Esophagus muscularis mucosa (tissue), 4 donors: ENCODE measurements around the gene DHX58. TPM values are rescaled to one million over a fixed set of nuclear protein-coding genes. Genes with fewer than 3 reads are reported as not detected.

Experiments
- DNase-seq: peaks from one replicate; pipeline ENCODE4 v3.0.0-alpha.2; 2017; ENCODE audit errors: extremely low spot score
- H3K27ac ChIP-seq, 4 donors: fragments of 200-600 bp; sonication (generic); replicated peaks in 1 of 4; 1 replicate in 3 of 4; 2 replicates in 1 of 4; pipeline ENCODE4 v1.5.1; 2016 to 2019; ENCODE audit warnings: mild to moderate bottlenecking in 1 of 4
- H3K27me3 ChIP-seq, 4 donors: fragments of 200-600 bp; sonication (generic); one replicate each; pipeline versions ENCODE4 v1.5.1 to v1.6.0; 2016 to 2019
- H3K36me3 ChIP-seq, 4 donors: fragments of 200-600 bp; sonication (generic); one replicate each; pipeline ENCODE4 v1.5.1; 2016 to 2019
- H3K4me1 ChIP-seq, 4 donors: fragments of 200-600 bp; sonication (generic); one replicate each; pipeline ENCODE4 v1.5.1; 2016 to 2019
- H3K4me3 ChIP-seq, 4 donors: fragments of 200-600 bp; sonication (generic); 1 replicate in 2 of 4; 2 replicates in 2 of 4; pipeline ENCODE4 v1.5.1; 2016 to 2019; ENCODE audit warnings: mild to moderate bottlenecking in 4 of 4, moderate library complexity in 1 of 4
- H3K9me3 ChIP-seq, 4 donors: fragments of 200-600 bp; sonication (generic); 1 replicate in 3 of 4; 2 replicates in 1 of 4; pipeline ENCODE4 v1.5.1; 2016 to 2019
- CTCF ChIP-seq, 3 experiments: fragments of 200-600 bp in 2 of 3; fragments of 450-650 bp in 1 of 3; sonication (generic) in 2 of 3; IDR thresholded peaks; one replicate each; pipeline ENCODE4 v1.5.1; 2017 to 2019; ENCODE audit warnings: antibody characterized with exemption in 3 of 3, mild to moderate bottlenecking in 2 of 3, moderate library complexity in 1 of 3
- EP300 ChIP-seq: sonication (generic); formaldehyde crosslinking; IDR thresholded peaks from one replicate; pipeline ENCODE4 v1.6.1; 2017; ENCODE audit warnings: antibody characterized with exemption
- POLR2A ChIP-seq: fragments of 450-650 bp; IDR thresholded peaks from one replicate; pipeline ENCODE4 v1.6.1; 2017; ENCODE audit warnings: antibody characterized with exemption, moderate library complexity, mild to moderate bottlenecking, low read depth
- POLR2AphosphoS5 ChIP-seq, 2 donors: sonication (generic); formaldehyde crosslinking; IDR thresholded peaks; one replicate each; pipeline ENCODE4 v1.6.1; 2017; ENCODE audit warnings: antibody characterized with exemption in 2 of 2
- WGBS: methylation state at CpG from one replicate; pipeline ENCODE4 v1.1.5; 2018; 5-methylcytosine and 5-hydroxymethylcytosine counted together
- intact Hi-C: fragments of 100-400 bp; cut with DNase I; formaldehyde crosslinking; loops from one replicate; pipeline ENCODE4 v1.15.1; 2023
- total RNA-seq, 4 donors: library from RNA; depleted of rRNA; stranded (reverse); fragments of >200 nt; gene quantifications; one replicate each; pipeline versions ENCODE4 v1.1.0 to v1.2.1, GENCODE V29; 2016

Gene DHX58
- total RNA-seq, 4 donors from 2014 or later, result 9.6 to 11.7 (median 11.3) TPM

DNA sequence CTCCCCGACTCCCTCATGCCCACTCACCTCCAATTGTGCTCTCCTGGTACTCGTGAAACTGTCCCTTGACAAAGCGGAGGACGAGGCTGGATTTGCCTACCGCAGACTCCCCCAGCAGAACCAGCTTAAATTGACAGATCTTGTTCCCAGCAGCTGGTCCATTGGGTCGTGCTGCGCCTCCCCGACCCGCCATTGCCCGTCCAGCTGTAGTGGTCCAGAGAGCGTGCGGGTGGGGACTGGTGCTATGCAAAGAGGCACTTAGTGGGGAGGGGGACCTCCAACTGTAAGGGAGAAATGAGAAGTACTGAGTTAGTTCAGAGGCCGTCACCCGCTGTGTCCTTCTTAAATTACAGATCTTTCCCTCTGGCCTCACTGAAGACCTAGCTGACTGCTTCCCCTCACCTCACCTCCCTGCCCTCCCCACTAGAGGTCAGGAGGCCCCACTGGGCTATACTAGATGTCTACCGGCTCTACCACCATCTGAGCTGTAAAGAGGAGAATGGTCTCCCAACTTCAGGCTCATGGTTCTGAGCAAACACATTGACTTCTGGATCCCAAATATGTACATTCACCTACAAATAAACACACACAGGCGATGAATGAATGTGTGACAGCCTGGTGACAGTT, 17.9 kb upstream of the DHX58 start:
- intact Hi-C loops, result no loop called here
- no peak for DNase-seq
- 92% methylated on average over 14 of the region's 16 CpGs for WGBS
- Histone ChIP-seq H3K4me3 (no peak overlapping the region), H3K9me3 (no peaks in the 10 kb centered on the region), H3K36me3 (peaks cover 47 to 56% (median 54%) of the 10 kb centered on the region in 4 donors), H3K27ac (peak overlapping the region; percentile 41 to 68 (median 52)), H3K27me3 (no peaks in the 10 kb centered on the region), H3K4me1 (peaks cover 63 to 72% (median 71%) of the 10 kb centered on the region in 4 donors)
- TF ChIP-seq POLR2AphosphoS5 (IDR thresholded peaks at IDR 0.05) (no peak), POLR2A (no peak), CTCF (IDR thresholded peaks at IDR 0.05) (no peak), EP300 (no peak)

DNA sequence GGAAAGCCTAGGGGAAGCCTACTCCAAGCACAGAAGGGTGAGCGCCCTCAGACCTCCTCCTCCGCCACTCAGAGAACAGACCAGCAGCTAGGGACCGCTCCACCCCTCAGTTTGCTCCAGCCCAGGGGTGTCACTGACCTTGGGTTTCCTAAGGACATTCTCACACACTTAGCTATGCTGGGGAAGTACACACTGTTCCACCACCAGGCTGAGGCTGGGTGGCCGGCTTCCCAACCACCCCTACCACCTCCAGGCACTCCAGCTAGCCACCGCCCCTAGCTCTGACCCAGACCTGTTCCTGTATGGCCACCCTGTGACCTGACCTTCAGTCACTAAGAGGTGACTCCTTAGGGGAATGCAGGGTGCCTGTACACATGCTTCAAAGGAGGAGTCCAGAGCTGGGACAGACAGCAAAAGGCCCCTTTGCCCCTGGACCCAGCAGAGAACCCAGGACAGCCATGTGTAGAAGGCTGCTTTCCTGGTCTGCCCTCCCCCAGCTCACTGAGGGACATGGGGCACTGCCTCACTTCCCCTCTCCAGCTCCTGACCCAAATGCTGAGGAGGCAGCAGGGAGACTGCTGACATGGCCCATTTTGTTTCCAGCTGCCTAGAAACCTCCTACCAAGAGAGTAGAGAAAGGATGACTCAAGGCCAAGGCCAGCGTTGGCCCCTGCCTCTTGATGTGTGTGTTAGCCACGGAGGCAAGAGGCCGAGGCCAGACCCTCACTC, 16.8 kb upstream of the DHX58 start:
- peak overlapping the region; percentile 41 to 68 (median 52) for H3K27ac ChIP-seq
- intact Hi-C loops, result no loop called here

GRCh38 chr17:42127414-42127813, 14.9 kb upstream of the DHX58 start:
- Histone ChIP-seq H3K27ac (no peak overlapping the region), H3K4me1 (peaks cover 41 to 51% (median 45%) of the 10 kb centered on the region in 4 donors), H3K4me3 (no peak overlapping the region), H3K9me3 (no peaks in the 10 kb centered on the region), H3K36me3 (peaks cover 53 to 63% (median 60%) of the 10 kb centered on the region in 4 donors), H3K27me3 (no peaks in the 10 kb centered on the region)
- intact Hi-C loops, result no loop called here
- 95% methylated on average over 6 of the region's 6 CpGs for WGBS
- TF ChIP-seq POLR2A (no peak), EP300 (no peak), CTCF (IDR thresholded peaks at IDR 0.05) (no peak), POLR2AphosphoS5 (IDR thresholded peaks at IDR 0.05) (no peak)
- DNase-seq, result no peak

More for the DNA sequence above, 16.8 kb upstream of the DHX58 start:
- TF ChIP-seq EP300 (no peak), POLR2AphosphoS5 (IDR thresholded peaks at IDR 0.05) (peak; percentile 38 to 56)
- Histone ChIP-seq H3K4me3 (no peak overlapping the region), H3K4me1 (peaks cover 52 to 61% (median 60%) of the 10 kb centered on the region in 4 donors), H3K9me3 (no peaks in the 10 kb centered on the region), H3K27me3 (no peaks in the 10 kb centered on the region), H3K36me3 (peaks cover 53 to 63% (median 60%) of the 10 kb centered on the region in 4 donors)
- WGBS, result 73% methylated on average over 7 of the region's 8 CpGs
- no peak for DNase-seq

DNA sequence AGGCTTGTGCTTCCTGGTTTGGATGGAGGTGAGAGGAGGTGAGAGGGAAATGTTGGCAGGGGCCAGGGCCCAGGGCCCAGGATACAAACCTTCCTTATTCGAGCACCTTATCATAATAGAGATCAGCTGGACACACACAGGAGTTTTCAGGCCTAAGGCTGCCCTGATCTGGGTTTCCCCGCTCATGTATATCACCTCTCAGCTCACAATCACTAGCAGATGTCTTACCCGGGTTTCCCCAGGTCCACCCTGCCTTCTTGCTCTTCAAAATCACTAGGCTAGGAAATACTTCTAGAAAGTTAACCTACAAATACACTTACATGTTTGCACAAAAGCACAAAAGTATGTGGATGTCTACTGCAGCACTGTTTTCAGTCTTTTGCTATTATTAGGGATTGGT, 14.3 kb upstream of the DHX58 start:
- intact Hi-C loops, result no loop called here
- Histone ChIP-seq H3K4me1 (peaks cover 41 to 51% (median 45%) of the 10 kb centered on the region in 4 donors), H3K36me3 (peaks cover 53 to 63% (median 60%) of the 10 kb centered on the region in 4 donors), H3K4me3 (no peak overlapping the region), H3K9me3 (no peaks in the 10 kb centered on the region), H3K27ac (no peak overlapping the region), H3K27me3 (no peaks in the 10 kb centered on the region)
- TF ChIP-seq POLR2AphosphoS5 (IDR thresholded peaks at IDR 0.05) (no peak), POLR2A (no peak), EP300 (no peak), CTCF (IDR thresholded peaks at IDR 0.05) (no peak)
- 86% methylated on average over 3 of the region's 3 CpGs for WGBS
- no peak for DNase-seq

GRCh38 chr17:42125565-42125964, 13.1 kb upstream of the DHX58 start:
- Histone ChIP-seq H3K36me3 (peaks cover 53 to 60% (median 58%) of the 10 kb centered on the region in 4 donors), H3K27ac (no peak overlapping the region), H3K27me3 (no peaks in the 10 kb centered on the region), H3K4me1 (peaks cover 39 to 51% (median 42%) of the 10 kb centered on the region in 4 donors), H3K9me3 (no peaks in the 10 kb centered on the region), H3K4me3 (no peak overlapping the region)
- TF ChIP-seq POLR2AphosphoS5 (IDR thresholded peaks at IDR 0.05) (no peak), POLR2A (no peak), CTCF (IDR thresholded peaks at IDR 0.05) (no peak), EP300 (no peak)
- DNase-seq, result no peak
- intact Hi-C loops, result no loop called here
- WGBS, result 78% methylated on average over 12 of the region's 12 CpGs
